Brain microvascular endothelial cell (primary cell): ENCODE results near the gene PYROXD2.

Experiments used
- DNase-seq: peaks from one replicate; pipeline ENCODE4 v3.0.0-alpha.2; 2020
- H3K27ac ChIP-seq: fragments of 250-450 bp; sonication (Bioruptor Pico); 2 replicates; pipeline ENCODE4 v1.5.1; 2020; ENCODE audit warnings: mild to moderate bottlenecking, moderate library complexity
- H3K27me3 ChIP-seq: fragments of 250-450 bp; sonication (Bioruptor Pico); replicated peaks from 2 replicates; pipeline ENCODE4 v1.5.1; 2020; ENCODE audit warnings: mild to moderate bottlenecking
- H3K36me3 ChIP-seq: fragments of 250-450 bp; sonication (Bioruptor Pico); replicated peaks from 2 replicates; pipeline ENCODE4 v1.5.1; 2020; ENCODE audit warnings: mild to moderate bottlenecking
- H3K4me3 ChIP-seq: 2 replicates; pipeline ENCODE4 v1.5.1; 2011; ENCODE audit warnings: low read depth, mild to moderate bottlenecking, control low read depth, low read length, moderate library complexity
- in situ Hi-C: cut with HindIII; loops from 2 replicates; pipeline ENCODE4 v1.10.0; 2017; ENCODE audit warnings: low sequenced_read_pairs, low pct_ligation_motif_present
- TF ChIP-seq, protein P1 (sequence below): IDR thresholded peaks from 2 replicates; pipeline ENCODE4 v1.5.1; 2011; ENCODE audit warnings: low read depth, mild to moderate bottlenecking, moderate library complexity, low read length, control low read depth, inconsistent platforms; ENCODE audit errors: missing control alignments

PYROXD2 gene

DNA sequence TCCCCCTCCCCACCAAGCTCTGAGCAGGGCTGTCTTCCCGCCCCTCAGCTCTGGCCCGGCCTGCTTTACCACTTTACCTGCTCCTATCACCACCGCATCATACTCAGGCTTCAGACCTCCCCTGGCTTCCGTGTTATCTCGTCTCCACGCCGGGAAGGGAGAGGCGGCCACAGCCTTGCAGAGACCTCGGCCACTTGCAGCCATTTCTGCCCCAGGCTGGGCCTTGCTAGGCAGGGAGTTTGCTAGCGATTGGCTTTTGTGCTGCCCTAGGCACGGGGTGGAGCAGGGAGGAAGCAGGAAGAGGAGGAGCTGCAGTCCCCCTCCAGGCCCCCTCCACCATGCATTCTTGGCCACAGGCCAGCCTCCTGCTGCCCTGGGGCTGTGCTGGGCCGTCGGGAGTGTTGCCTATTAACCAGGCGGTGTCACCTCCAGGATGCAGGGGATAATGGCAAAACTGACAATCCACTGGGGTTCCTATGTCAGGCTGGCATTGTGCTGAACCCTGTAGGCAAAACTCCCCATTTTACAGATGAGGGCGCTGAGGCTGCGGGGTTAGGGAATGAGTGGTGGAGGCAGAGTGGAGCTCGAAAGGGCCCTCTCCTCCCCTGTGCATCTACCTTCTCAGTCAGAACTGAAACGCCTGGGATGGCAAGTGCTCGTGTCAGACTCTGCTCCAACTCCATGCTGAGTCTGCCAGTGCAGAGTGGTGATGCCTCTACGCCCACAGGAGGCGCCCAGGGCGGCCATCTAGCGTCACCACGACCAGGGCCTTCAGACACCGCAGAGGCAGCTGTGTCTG is at the start of gene PYROXD2:
Gene PYROXD2, minus strand, starts transcription at position 251 of the 799 bp plus-strand sequence. Its CDS starts 47 bp downstream, at position 204.
- Histone ChIP-seq H3K27me3 (no peaks in the 10 kb centered on the region), H3K27ac (no peak within 1 kb of the TSS), H3K36me3 (no peaks in the 10 kb centered on the region), H3K4me3 (peak within 1 kb of the TSS; percentile 70)
- TF ChIP-seq, protein P1, sequence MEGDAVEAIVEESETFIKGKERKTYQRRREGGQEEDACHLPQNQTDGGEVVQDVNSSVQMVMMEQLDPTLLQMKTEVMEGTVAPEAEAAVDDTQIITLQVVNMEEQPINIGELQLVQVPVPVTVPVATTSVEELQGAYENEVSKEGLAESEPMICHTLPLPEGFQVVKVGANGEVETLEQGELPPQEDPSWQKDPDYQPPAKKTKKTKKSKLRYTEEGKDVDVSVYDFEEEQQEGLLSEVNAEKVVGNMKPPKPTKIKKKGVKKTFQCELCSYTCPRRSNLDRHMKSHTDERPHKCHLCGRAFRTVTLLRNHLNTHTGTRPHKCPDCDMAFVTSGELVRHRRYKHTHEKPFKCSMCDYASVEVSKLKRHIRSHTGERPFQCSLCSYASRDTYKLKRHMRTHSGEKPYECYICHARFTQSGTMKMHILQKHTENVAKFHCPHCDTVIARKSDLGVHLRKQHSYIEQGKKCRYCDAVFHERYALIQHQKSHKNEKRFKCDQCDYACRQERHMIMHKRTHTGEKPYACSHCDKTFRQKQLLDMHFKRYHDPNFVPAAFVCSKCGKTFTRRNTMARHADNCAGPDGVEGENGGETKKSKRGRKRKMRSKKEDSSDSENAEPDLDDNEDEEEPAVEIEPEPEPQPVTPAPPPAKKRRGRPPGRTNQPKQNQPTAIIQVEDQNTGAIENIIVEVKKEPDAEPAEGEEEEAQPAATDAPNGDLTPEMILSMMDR, result peak; percentile 4
- in situ Hi-C loops, result no loop called here
- peak; percentile 74 for DNase-seq

DNA sequence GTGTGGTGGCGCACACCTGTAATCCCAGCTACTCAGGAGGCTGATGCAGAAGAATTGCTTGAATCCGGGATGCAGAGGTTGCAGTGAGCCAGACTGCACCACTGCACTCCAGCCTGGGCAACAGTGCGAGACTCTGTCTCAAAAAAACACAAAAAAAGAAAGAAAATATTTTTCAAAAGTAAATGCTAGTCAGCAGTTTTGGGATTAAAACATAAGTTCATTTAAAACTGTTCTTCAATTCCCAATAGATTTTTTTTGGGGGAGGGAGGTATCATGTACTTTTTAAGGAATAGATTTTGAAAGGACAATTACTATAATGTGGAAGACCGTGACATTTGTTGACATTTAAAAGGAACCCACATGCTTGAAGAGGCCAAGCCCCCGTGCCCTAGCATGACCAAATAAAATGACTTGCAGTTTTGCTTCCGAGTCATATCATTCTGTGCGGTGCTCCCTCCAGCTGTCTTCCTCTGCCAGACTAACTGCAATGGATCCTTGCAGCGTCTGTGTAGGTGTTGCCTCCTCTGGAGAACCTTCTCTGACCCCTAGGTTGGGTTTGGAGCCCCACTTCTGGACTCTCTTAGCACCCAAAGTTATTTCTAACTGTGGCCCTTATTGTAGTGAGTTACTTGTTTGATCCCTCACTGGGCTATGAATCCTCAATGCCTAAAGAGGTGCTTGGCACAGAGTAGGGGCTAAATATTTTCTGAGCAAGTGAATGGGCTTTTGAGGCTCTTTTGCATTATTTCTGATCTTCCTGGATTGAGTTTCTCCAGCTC is 49.2 kb upstream of the PYROXD2 start:
- TF ChIP-seq, protein P1, result no peak
- Histone ChIP-seq H3K27ac (no peak overlapping the region), H3K27me3 (no peaks in the 10 kb centered on the region), H3K36me3 (no peaks in the 10 kb centered on the region), H3K4me3 (no peak overlapping the region)
- no peak for DNase-seq
- in situ Hi-C loops, result no loop called here

DNA sequence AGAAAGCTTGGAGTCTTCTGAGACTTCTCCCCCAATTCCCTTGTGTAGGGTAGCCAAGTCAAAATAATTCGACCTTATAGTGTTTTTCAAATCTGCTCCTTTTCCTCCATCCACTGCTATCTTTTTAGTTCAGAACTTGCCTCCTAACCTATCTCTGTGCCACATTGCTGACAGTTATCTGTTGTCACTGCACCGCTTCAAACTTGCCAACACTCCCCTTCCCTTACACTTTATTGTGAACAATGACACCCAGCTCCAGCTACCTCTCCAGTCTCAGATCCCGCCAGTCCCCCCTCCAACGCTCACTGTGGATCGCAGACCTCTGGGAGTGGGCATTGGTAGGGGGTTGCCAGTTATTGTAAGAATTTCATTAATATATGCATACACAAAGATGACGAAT is 48.0 kb upstream of the PYROXD2 start:
- Histone ChIP-seq H3K27ac (no peak overlapping the region), H3K27me3 (no peaks in the 10 kb centered on the region), H3K4me3 (no peak overlapping the region), H3K36me3 (no peaks in the 10 kb centered on the region)
- TF ChIP-seq, protein P1, result no peak
- in situ Hi-C loops, result no loop called here
- no peak for DNase-seq

DNA sequence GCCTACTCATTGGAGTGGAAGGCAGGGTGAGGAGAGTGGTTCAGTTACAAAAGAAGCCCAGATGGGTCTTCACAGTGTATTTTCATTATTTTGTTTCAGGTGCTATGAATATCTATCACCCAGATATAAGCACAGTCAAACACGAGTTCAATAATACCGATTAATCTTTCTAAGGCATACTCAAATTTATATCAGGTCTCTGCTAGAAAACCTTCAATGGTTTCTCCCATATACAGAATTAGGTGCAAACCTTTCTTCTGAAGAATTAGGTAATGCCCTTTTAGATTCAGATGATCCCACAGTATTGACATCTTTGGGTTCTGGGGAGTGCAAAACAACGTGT is 46.5 kb upstream of the PYROXD2 start:
- TF ChIP-seq, protein P1, result no peak
- DNase-seq, result no peak
- Histone ChIP-seq H3K4me3 (no peak overlapping the region), H3K27ac (peak overlapping the region; percentile 76), H3K36me3 (no peaks in the 10 kb centered on the region), H3K27me3 (no peaks in the 10 kb centered on the region)
- in situ Hi-C loops, result no loop called here

DNA sequence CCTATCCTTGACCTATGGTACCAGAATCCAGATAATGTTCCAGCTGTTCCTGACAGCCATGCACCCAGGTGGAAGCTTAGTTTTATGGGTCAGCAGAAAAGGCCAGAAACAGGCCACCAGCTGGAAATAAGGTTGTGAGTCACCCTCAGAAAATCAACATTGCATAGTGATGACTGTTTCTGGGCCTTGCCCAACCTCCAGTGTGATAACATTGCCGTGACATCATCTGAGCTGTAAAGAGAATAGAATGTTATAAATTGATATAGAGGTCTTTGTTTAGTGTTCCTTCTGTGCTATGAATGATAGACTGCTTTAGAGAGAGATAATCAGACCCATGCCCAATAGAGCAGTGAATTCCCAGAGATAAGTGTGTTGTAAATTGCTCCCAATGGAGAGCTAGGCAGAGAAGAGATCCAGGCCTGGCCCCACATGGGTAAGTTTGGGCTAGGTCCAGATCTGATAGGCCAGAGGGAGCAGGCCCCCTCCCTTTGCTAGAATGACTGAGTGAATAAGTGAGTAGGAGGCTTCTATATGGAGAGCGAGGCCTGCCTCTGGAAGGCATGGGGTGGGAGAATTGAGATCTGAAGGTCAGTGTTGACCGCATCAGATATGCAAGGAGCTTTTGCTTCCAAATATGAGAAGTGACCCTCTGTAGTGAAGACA is 46.0 kb upstream of the PYROXD2 start:
- no peaks in the 10 kb centered on the region for H3K27me3 ChIP-seq
- DNase-seq, result peak; percentile 93
- H3K36me3 ChIP-seq, result no peaks in the 10 kb centered on the region
- in situ Hi-C loops, result no loop called here
- H3K27ac ChIP-seq, result peak overlapping the region; percentile 76
- TF ChIP-seq, protein P1, result no peak
- no peak overlapping the region for H3K4me3 ChIP-seq
